Measurements from ENCODE around the gene SOX6.

Gene SOX6

GRCh38 chr11:16242806-16243205, 113.5 kb downstream of the SOX6 start:
- Histone ChIP-seq H3K27me3 (ENCODE audit: insufficient read depth, low read length) (no peaks in the 10 kb centered on the region), H3K36me3 (ENCODE audit: insufficient read depth, low read length) (no peaks in the 10 kb centered on the region), H3K9me3 (ENCODE audit: low read length) (no peaks in the 10 kb centered on the region), H3K4me1 (ENCODE audit: insufficient read depth, low read length, severe bottlenecking) (no peaks in the 10 kb centered on the region), H2AFZ (ENCODE audit: low read length) (no peak overlapping the region), H3K4me2 (ENCODE audit: low read length) (no peak overlapping the region), H3K9ac (ENCODE audit: low read length) (no peak overlapping the region), H3K79me2 (ENCODE audit: insufficient read depth, low read length) (no peaks in the 10 kb centered on the region), H3K4me3 (ENCODE audit: low read depth, low read length, poor library complexity, severe bottlenecking) (no peak overlapping the region), H4K20me1 (ENCODE audit: insufficient read depth, low read length) (no peaks in the 10 kb centered on the region), H3K27ac (ENCODE audit: low read depth, low read length, poor library complexity, severe bottlenecking) (no peak overlapping the region), H3F3A (ENCODE audit: insufficient read depth, low read length) (no peaks in the 10 kb centered on the region), H3K9me2 (ENCODE audit: low read depth, low read length) (no peaks in the 10 kb centered on the region)
- TF ChIP-seq CTCF (IDR thresholded peaks at IDR 0.05; ENCODE audit: low read length): no peak

GRCh38 chr11:16240687-16241086, 115.7 kb downstream of the SOX6 start:
- Histone ChIP-seq H4K20me1 (ENCODE audit: insufficient read depth, low read length) (no peaks in the 10 kb centered on the region), H3K9me2 (ENCODE audit: low read depth, low read length) (no peaks in the 10 kb centered on the region), H3K79me2 (ENCODE audit: insufficient read depth, low read length) (no peaks in the 10 kb centered on the region), H3K36me3 (ENCODE audit: insufficient read depth, low read length) (no peaks in the 10 kb centered on the region), H3K9ac (ENCODE audit: low read length) (no peak overlapping the region), H3K27ac (ENCODE audit: low read depth, low read length, poor library complexity, severe bottlenecking) (no peak overlapping the region), H2AFZ (ENCODE audit: low read length) (no peak overlapping the region), H3K9me3 (ENCODE audit: low read length) (no peaks in the 10 kb centered on the region), H3K4me2 (ENCODE audit: low read length) (no peak overlapping the region), H3K4me3 (ENCODE audit: low read depth, low read length, poor library complexity, severe bottlenecking) (no peak overlapping the region), H3F3A (ENCODE audit: insufficient read depth, low read length) (no peaks in the 10 kb centered on the region), H3K27me3 (ENCODE audit: insufficient read depth, low read length) (no peaks in the 10 kb centered on the region), H3K4me1 (ENCODE audit: insufficient read depth, low read length, severe bottlenecking) (no peaks in the 10 kb centered on the region)
- TF ChIP-seq EZH2 (IDR thresholded peaks at IDR 0.05; ENCODE audit: borderline replicate concordance, low read length) (no peak), CTCF (IDR thresholded peaks at IDR 0.05; ENCODE audit: low read length) (no peak)

- Histone ChIP-seq H2AFZ (ENCODE audit: low read length) (no peak overlapping the region), H3K27me3 (ENCODE audit: insufficient read depth, low read length) (no peaks in the 10 kb centered on the region), H3K4me2 (ENCODE audit: low read length) (no peak overlapping the region), H3K9me2 (ENCODE audit: low read depth, low read length) (no peaks in the 10 kb centered on the region), H4K20me1 (ENCODE audit: insufficient read depth, low read length) (no peaks in the 10 kb centered on the region), H3F3A (ENCODE audit: insufficient read depth, low read length) (no peaks in the 10 kb centered on the region), H3K9me3 (ENCODE audit: low read length) (no peaks in the 10 kb centered on the region), H3K9ac (ENCODE audit: low read length) (no peak overlapping the region), H3K4me1 (ENCODE audit: insufficient read depth, low read length, severe bottlenecking) (no peaks in the 10 kb centered on the region), H3K36me3 (ENCODE audit: insufficient read depth, low read length) (no peaks in the 10 kb centered on the region), H3K27ac (ENCODE audit: low read depth, low read length, poor library complexity, severe bottlenecking) (no peak overlapping the region), H3K79me2 (ENCODE audit: insufficient read depth, low read length) (no peaks in the 10 kb centered on the region), H3K4me3 (ENCODE audit: low read depth, low read length, poor library complexity, severe bottlenecking) (no peak overlapping the region)
- TF ChIP-seq CTCF (IDR thresholded peaks at IDR 0.05; ENCODE audit: low read length) (no peak), EZH2 (IDR thresholded peaks at IDR 0.05; ENCODE audit: borderline replicate concordance, low read length) (no peak)
Observed at GRCh38 chr11:16239141-16240105, 116.9 kb downstream of the SOX6 start.
